Activated CD4-positive, alpha-beta T cell treated with anti-CD3 and anti-CD28 coated beads for 36 hours (primary cell): ENCODE results near the gene MINDY4. TPM values are rescaled to one million over a fixed set of nuclear protein-coding genes. Genes with fewer than 3 reads are reported as not detected.
"Not testable (repeated sequence)": the region's sequence is repeated elsewhere in the genome, so short reads cannot be mapped to it uniquely, and the experiment has no call there.

ENCODE experiments used
- ATAC-seq: fragments of 200-7000 bp; cut with Tn5 transposase; one replicate; pipeline ENCODE4 v1.10.0; 2021; ENCODE audit warnings: mild to moderate bottlenecking, moderate library complexity
- CTCF ChIA-PET: fragments of 350-600 bp; sonication (Branson Sonifier 250); formaldehyde crosslinking; loops from one replicate; lab custom pipeline; 2021; ENCODE audit warnings: antibody characterized with exemption; lab: Charles Lee
- POLR2A ChIA-PET: fragments of 350-600 bp; sonication (Branson Sonifier 250); formaldehyde crosslinking; loops from one replicate; lab custom pipeline; 2021; ENCODE audit warnings: antibody characterized with exemption, inconsistent platforms; lab: Charles Lee
- DNase-seq: peaks from one replicate; pipeline ENCODE4 v3.0.0-alpha.2; 2020
- H3K27ac Mint-ChIP-seq: one replicate; pipeline ENCODE4 v1.8.0; 2021; ENCODE audit warnings: mixed read lengths
- H3K27me3 Mint-ChIP-seq: one replicate; pipeline ENCODE4 v1.8.0; 2021; ENCODE audit warnings: mixed read lengths
- H3K36me3 Mint-ChIP-seq: one replicate; pipeline ENCODE4 v1.8.0; 2021; ENCODE audit warnings: low read depth, mixed read lengths
- H3K4me1 Mint-ChIP-seq: one replicate; pipeline ENCODE4 v1.8.0; 2021; ENCODE audit warnings: mixed read lengths
- H3K4me3 Mint-ChIP-seq: one replicate; pipeline ENCODE4 v1.8.0; 2021; ENCODE audit warnings: mild to moderate bottlenecking, moderate library complexity, mixed read lengths
- H3K9me3 Mint-ChIP-seq: one replicate; pipeline ENCODE4 v1.8.0; 2021; ENCODE audit warnings: low read depth, mixed read lengths
- intact Hi-C, 2 experiments: fragments of 100-400 bp; cut with DNase I in 1 of 2; cut with micrococcal nuclease in 1 of 2; formaldehyde crosslinking; loops; one replicate each; pipeline versions ENCODE4 v1.14.2 to v1.15.1; 2022 to 2024; cut with DNase I, micrococcal nuclease
- total RNA-seq, 2 experiments: library from RNA; stranded (reverse); gene quantifications; one replicate each; pipeline ENCODE4 v1.2.3, GENCODE V29; 2021

MINDY4 gene
- total RNA-seq, 2 experiments from 2014 or later, result 1.4 to 1.7 TPM

GRCh38 chr7:30824821-30825720 is 53.9 kb downstream of the MINDY4 start:
- ChIA-PET POLR2A (no interaction called here), CTCF (no interaction called here)
- H3K27me3 Mint-ChIP-seq, result no peaks in the 10 kb centered on the region
- H3K4me1 Mint-ChIP-seq, result peaks cover 16% of the 10 kb centered on the region
- H3K36me3 Mint-ChIP-seq, result peaks cover 2% of the 10 kb centered on the region
- H3K4me3 Mint-ChIP-seq, result no peak overlapping the region
- DNase-seq (no peak), ATAC-seq (no peak)
- no peak overlapping the region for H3K27ac Mint-ChIP-seq
- intact Hi-C loops, result no loop called here
- H3K9me3 Mint-ChIP-seq, result peaks cover 2% of the 10 kb centered on the region

- CTCF ChIA-PET, result no interaction called here
- H3K4me3 Mint-ChIP-seq, result no peak overlapping the region
- DNase-seq, result no peak
- intact Hi-C loops, result no loop called here
- POLR2A ChIA-PET, result no interaction called here
- peaks cover 7% of the 10 kb centered on the region for H3K36me3 Mint-ChIP-seq
- peaks cover 6% of the 10 kb centered on the region for H3K9me3 Mint-ChIP-seq
- H3K27ac Mint-ChIP-seq, result no peak overlapping the region
- no peak for ATAC-seq
- H3K4me1 Mint-ChIP-seq, result peaks cover 17% of the 10 kb centered on the region
- no peaks in the 10 kb centered on the region for H3K27me3 Mint-ChIP-seq
Observed at GRCh38 chr7:30826181-30826580, 55.0 kb downstream of the MINDY4 start.

- Mint-ChIP-seq H3K27ac (no peak overlapping the region), H3K36me3 (peaks cover 18% of the 10 kb centered on the region), H3K4me1 (peaks cover 17% of the 10 kb centered on the region), H3K27me3 (no peaks in the 10 kb centered on the region), H3K4me3 (no peak overlapping the region), H3K9me3 (peaks cover 16% of the 10 kb centered on the region)
- intact Hi-C loops, result no loop called here
- ChIA-PET POLR2A (no interaction called here), CTCF (interaction anchor here (0.6 kb wide), 1 partner anchor 1490 kb away, joined by 3 read pairs; no protein-coding TSS in a partner anchor)
- DNase-seq, result no peak
- no peak for ATAC-seq
Observed at GRCh38 chr7:30828591-30828990, 57.4 kb downstream of the MINDY4 start.

GRCh38 chr7:30829471-30829870 is 58.3 kb downstream of the MINDY4 start:
- Mint-ChIP-seq H3K9me3 (peaks cover 19% of the 10 kb centered on the region), H3K27me3 (no peaks in the 10 kb centered on the region), H3K4me3 (no peak overlapping the region), H3K27ac (no peak overlapping the region), H3K36me3 (peaks cover 18% of the 10 kb centered on the region), H3K4me1 (peaks cover 17% of the 10 kb centered on the region)
- ChIA-PET CTCF (interaction anchor here (0.6 to 1.4 kb wide), 4 partner anchors 11 to 1491 kb away, joined by 3 read pairs; no protein-coding TSS in a partner anchor), POLR2A (no interaction called here)
- intact Hi-C loops, result no loop called here
- no peak for DNase-seq
- ATAC-seq, result no peak

- Mint-ChIP-seq H3K4me3 (no peak overlapping the region), H3K4me1 (peaks cover 17% of the 10 kb centered on the region), H3K36me3 (peaks cover 24% of the 10 kb centered on the region), H3K27ac (no peak overlapping the region), H3K9me3 (peaks cover 24% of the 10 kb centered on the region), H3K27me3 (no peaks in the 10 kb centered on the region)
- intact Hi-C loops, result no loop called here
- no peak for ATAC-seq
- DNase-seq, result no peak
- CTCF ChIA-PET, result no interaction called here
- POLR2A ChIA-PET, result no interaction called here
Observed at GRCh38 chr7:30831227-30831626, 60.0 kb downstream of the MINDY4 start.

GRCh38 chr7:30831936-30832335 is 60.7 kb downstream of the MINDY4 start:
- DNase-seq (no peak), ATAC-seq (no peak)
- H3K4me1 Mint-ChIP-seq, result peaks cover 17% of the 10 kb centered on the region
- peaks cover 24% of the 10 kb centered on the region for H3K36me3 Mint-ChIP-seq
- no peak overlapping the region for H3K27ac Mint-ChIP-seq
- no peaks in the 10 kb centered on the region for H3K27me3 Mint-ChIP-seq
- ChIA-PET CTCF (no interaction called here), POLR2A (no interaction called here)
- H3K9me3 Mint-ChIP-seq, result peaks cover 24% of the 10 kb centered on the region
- intact Hi-C loops, result no loop called here
- H3K4me3 Mint-ChIP-seq, result no peak overlapping the region

- CTCF ChIA-PET, result interaction anchor here (0.7 kb wide), 1 partner anchor 1973 kb away, joined by 3 read pairs; no protein-coding TSS in a partner anchor
- H3K4me1 Mint-ChIP-seq, intact Hi-C loops, H3K27me3 Mint-ChIP-seq, POLR2A ChIA-PET, ATAC-seq, DNase-seq, H3K4me3 Mint-ChIP-seq, H3K27ac Mint-ChIP-seq: not testable (repeated sequence)
- Mint-ChIP-seq H3K36me3 (peaks cover 24% of the 10 kb centered on the region), H3K9me3 (peaks cover 24% of the 10 kb centered on the region)
Observed at GRCh38 chr7:30834017-30834674, 62.9 kb downstream of the MINDY4 start.

GRCh38 chr7:30835396-30835915 is 64.2 kb downstream of the MINDY4 start:
- Mint-ChIP-seq H3K4me1 (no peaks in the 10 kb centered on the region), H3K36me3 (peaks cover 22% of the 10 kb centered on the region), H3K27ac (no peak overlapping the region), H3K27me3 (no peaks in the 10 kb centered on the region), H3K9me3 (peaks cover 22% of the 10 kb centered on the region), H3K4me3 (no peak overlapping the region)
- DNase-seq (no peak), ATAC-seq (no peak)
- intact Hi-C loops, result no loop called here
- ChIA-PET CTCF (no interaction called here), POLR2A (no interaction called here)

GRCh38 chr7:30836991-30837390 is 65.8 kb downstream of the MINDY4 start:
- Mint-ChIP-seq H3K4me1 (no peaks in the 10 kb centered on the region), H3K36me3 (peaks cover 14% of the 10 kb centered on the region), H3K27me3 (no peaks in the 10 kb centered on the region), H3K4me3 (no peak overlapping the region), H3K9me3 (peaks cover 18% of the 10 kb centered on the region), H3K27ac (no peak overlapping the region)
- intact Hi-C loops, result no loop called here
- ATAC-seq (no peak), DNase-seq (no peak)
- ChIA-PET CTCF (no interaction called here), POLR2A (no interaction called here)

GRCh38 chr7:30837581-30837980 is 66.4 kb downstream of the MINDY4 start:
- ATAC-seq, result no peak
- H3K36me3 Mint-ChIP-seq, result peaks cover 14% of the 10 kb centered on the region
- intact Hi-C loops, result no loop called here
- H3K27ac Mint-ChIP-seq, result no peak overlapping the region
- peaks cover 18% of the 10 kb centered on the region for H3K9me3 Mint-ChIP-seq
- no peak for DNase-seq
- ChIA-PET POLR2A (no interaction called here), CTCF (no interaction called here)
- no peaks in the 10 kb centered on the region for H3K4me1 Mint-ChIP-seq
- no peaks in the 10 kb centered on the region for H3K27me3 Mint-ChIP-seq
- no peak overlapping the region for H3K4me3 Mint-ChIP-seq

GRCh38 chr7:30838008-30838407 is 66.8 kb downstream of the MINDY4 start:
- DNase-seq, result no peak

More at GRCh38 chr7:30838008-30838407, 66.8 kb downstream of the MINDY4 start:
- H3K36me3 Mint-ChIP-seq, result peaks cover 10% of the 10 kb centered on the region
- CTCF ChIA-PET, result no interaction called here
- H3K27ac Mint-ChIP-seq, result no peak overlapping the region
- intact Hi-C loops, result no loop called here
- no peaks in the 10 kb centered on the region for H3K27me3 Mint-ChIP-seq
- H3K4me1 Mint-ChIP-seq, result no peaks in the 10 kb centered on the region
- H3K9me3 Mint-ChIP-seq, result peaks cover 14% of the 10 kb centered on the region
- POLR2A ChIA-PET, result no interaction called here
- no peak for ATAC-seq
- H3K4me3 Mint-ChIP-seq, result no peak overlapping the region
